ENCODE data around the gene ACOT7.
"Not testable (repeated sequence)": the region's sequence is repeated elsewhere in the genome, so short reads cannot be mapped to it uniquely, and the experiment has no call there.

ACOT7 gene

DNA sequence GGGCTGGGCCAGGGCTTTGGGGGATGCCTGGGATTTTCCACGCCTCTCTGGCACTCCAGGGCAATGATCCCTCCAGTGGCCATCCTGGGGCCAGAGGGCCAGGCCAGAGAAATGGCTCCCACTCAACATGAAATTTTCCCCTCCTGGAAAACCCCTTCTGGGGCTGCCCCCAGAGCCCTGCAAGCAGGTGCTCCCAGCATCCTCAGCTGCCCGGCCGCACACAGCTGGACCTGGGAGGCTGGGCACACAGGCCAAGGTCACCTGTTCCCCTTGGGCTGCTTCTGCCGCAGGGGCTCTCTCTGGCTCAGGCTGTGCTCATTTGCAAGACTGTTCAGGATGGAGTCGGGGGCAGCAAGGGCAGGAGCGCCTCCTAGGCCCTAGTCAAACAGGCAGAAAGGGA, 34.9 kb upstream of the ACOT7 start:
- H4K91ac ChIP-seq (ENCODE audit: low read depth, low read length, poor library complexity); H2BK120ac ChIP-seq (ENCODE audit: low read depth, low read length); H3K14ac ChIP-seq (ENCODE audit: low read length); H3K9me3 ChIP-seq (replicated peaks in 1 of 2; ENCODE audit: control insufficient read depth in 2 of 2, insufficient read depth in 1 of 2, low read depth in 1 of 2, low read length in 2 of 2); H3K4me3 ChIP-seq (ENCODE audit: low read length in 2 of 2); H2BK5ac ChIP-seq (ENCODE audit: low read length); DNase-seq (ENCODE audit: low spot score); H3K79me1 ChIP-seq (ENCODE audit: low read depth, low read length); H3K9ac ChIP-seq (ENCODE audit: low read depth, low read length, poor library complexity); H2AK5ac ChIP-seq (ENCODE audit: low read depth, low read length); H3K36me3 ChIP-seq (replicated peaks in 1 of 2; ENCODE audit: control insufficient read depth in 2 of 2, insufficient read depth in 2 of 2, low read length in 2 of 2); H2BK12ac ChIP-seq (ENCODE audit: low read length); H3K27ac ChIP-seq (replicated peaks; ENCODE audit: low read length); H4K8ac ChIP-seq (ENCODE audit: low read depth, low read length); H3K23ac ChIP-seq (ENCODE audit: low read depth, low read length, poor library complexity); H2BK15ac ChIP-seq (ENCODE audit: low read length); H2AFZ ChIP-seq (ENCODE audit: low read length); H3K4me2 ChIP-seq (ENCODE audit: insufficient read depth, low read length, poor library complexity, severe bottlenecking); H3K18ac ChIP-seq (ENCODE audit: low read length); H3K4ac ChIP-seq (ENCODE audit: low read length): not testable (repeated sequence)
- WGBS, 2 donors (ENCODE audit: extremely low coverage in 2 of 2, insufficient read length in 2 of 2, insufficient replicate concordance in 1 of 2) = no CpG with 5 or more reads among the region's 6 CpGs
- Histone ChIP-seq H3K4me1 (ENCODE audit: control insufficient read depth in 2 of 2, insufficient read depth in 1 of 2, low read depth in 1 of 2, low read length in 2 of 2) (peaks cover 5 to 12% of the 10 kb centered on the region in 2 donors), H3K27me3 (ENCODE audit: control insufficient read depth in 3 of 3, insufficient read depth in 3 of 3, low read depth in 1 of 3, low read length in 3 of 3) (peaks cover 19 to 72% (median 34%) of the 10 kb centered on the region in 3 experiments)

DNA sequence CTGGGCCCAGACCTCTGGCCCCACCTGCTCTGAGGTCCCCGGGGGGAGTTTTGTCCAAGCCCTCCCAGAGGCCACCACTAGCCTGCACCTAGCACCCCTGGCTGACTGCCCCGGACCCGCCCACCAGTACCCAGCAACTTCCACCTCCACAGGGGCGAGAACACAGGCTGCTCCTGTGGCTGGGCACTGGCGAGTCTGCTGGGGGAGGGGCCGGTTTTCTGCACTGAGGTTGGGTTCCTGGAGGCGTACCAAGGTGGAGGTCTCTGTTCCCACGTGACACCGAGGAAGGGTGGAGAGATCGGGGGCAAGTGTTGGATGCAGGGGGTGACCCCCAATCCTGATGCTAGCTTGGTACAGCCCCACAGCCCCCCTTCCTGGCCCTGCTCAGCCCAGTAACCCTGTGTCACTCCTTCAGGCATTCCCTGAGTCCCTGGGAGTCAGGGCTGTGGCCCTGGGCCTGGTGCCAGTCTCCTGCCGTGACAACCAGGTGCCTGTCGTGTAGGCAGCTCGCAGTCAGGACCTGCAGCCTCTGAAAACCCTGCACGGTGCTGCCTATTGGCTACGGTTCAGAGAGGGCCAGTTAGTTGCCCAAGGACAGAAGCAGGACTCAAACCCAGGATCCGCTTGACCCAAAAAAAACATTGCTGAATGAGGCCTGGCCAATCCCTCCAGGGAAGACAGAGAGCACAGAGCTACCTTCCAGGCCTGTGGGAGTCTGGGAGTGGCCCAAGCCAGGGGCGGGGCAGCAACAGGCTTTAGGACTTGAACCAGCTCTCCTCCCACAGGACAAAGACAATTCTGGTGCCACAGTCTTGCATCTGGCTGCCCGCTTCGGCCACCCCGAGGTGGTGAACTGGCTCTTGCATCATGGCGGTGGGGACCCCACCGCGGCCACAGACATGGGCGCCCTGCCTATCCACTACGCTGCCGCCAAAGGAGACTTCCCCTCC, 34.1 kb upstream of the ACOT7 start:
- no peaks in the 10 kb centered on the region for H3K36me3 ChIP-seq (replicated peaks in 1 of 2; ENCODE audit: control insufficient read depth in 2 of 2, insufficient read depth in 2 of 2, low read length in 2 of 2)
- peak overlapping the region; percentile 65 for H2BK12ac ChIP-seq (ENCODE audit: low read length)
- H3K9ac ChIP-seq (ENCODE audit: low read depth, low read length, poor library complexity) = peak overlapping the region; percentile 15
- no peak overlapping the region for H2AFZ ChIP-seq (ENCODE audit: low read length)
- peaks cover 21 to 80% (median 42%) of the 10 kb centered on the region in 3 experiments for H3K27me3 ChIP-seq (ENCODE audit: control insufficient read depth in 3 of 3, insufficient read depth in 3 of 3, low read depth in 1 of 3, low read length in 3 of 3)
- no peak overlapping the region for H4K8ac ChIP-seq (ENCODE audit: low read depth, low read length)
- H3K27ac ChIP-seq (replicated peaks; ENCODE audit: low read length) = no peak overlapping the region
- no peak overlapping the region for H2BK120ac ChIP-seq (ENCODE audit: low read depth, low read length)
- H2BK5ac ChIP-seq (ENCODE audit: low read length) = no peak overlapping the region
- peak overlapping the region; percentile 68 for H3K4ac ChIP-seq (ENCODE audit: low read length)
- peak overlapping the region; percentile 75 for H3K14ac ChIP-seq (ENCODE audit: low read length)
- peak overlapping the region; percentile 74 for H3K18ac ChIP-seq (ENCODE audit: low read length)
- peaks cover 2% of the 10 kb centered on the region for H3K79me1 ChIP-seq (ENCODE audit: low read depth, low read length)
- no peaks in the 10 kb centered on the region for H3K9me3 ChIP-seq (replicated peaks in 1 of 2; ENCODE audit: control insufficient read depth in 2 of 2, insufficient read depth in 1 of 2, low read depth in 1 of 2, low read length in 2 of 2)
- peak overlapping the region; percentile 62 for H3K23ac ChIP-seq (ENCODE audit: low read depth, low read length, poor library complexity)
- H2AK5ac ChIP-seq (ENCODE audit: low read depth, low read length) = peak overlapping the region; percentile 95
- DNase-seq (ENCODE audit: low spot score) = no peak
- peaks cover 5 to 12% of the 10 kb centered on the region in 2 donors for H3K4me1 ChIP-seq (ENCODE audit: control insufficient read depth in 2 of 2, insufficient read depth in 1 of 2, low read depth in 1 of 2, low read length in 2 of 2)
- peak overlapping the region; percentile 97 for H2BK15ac ChIP-seq (ENCODE audit: low read length)
- H3K4me2 ChIP-seq (ENCODE audit: insufficient read depth, low read length, poor library complexity, severe bottlenecking) = no peak overlapping the region
- no peak overlapping the region for H4K91ac ChIP-seq (ENCODE audit: low read depth, low read length, poor library complexity)
- H3K4me3 ChIP-seq (ENCODE audit: low read length in 2 of 2) = no peak overlapping the region
- no CpG with 5 or more reads among the region's 26 CpGs for WGBS, 2 donors (ENCODE audit: extremely low coverage in 2 of 2, insufficient read length in 2 of 2, insufficient replicate concordance in 1 of 2)

DNA sequence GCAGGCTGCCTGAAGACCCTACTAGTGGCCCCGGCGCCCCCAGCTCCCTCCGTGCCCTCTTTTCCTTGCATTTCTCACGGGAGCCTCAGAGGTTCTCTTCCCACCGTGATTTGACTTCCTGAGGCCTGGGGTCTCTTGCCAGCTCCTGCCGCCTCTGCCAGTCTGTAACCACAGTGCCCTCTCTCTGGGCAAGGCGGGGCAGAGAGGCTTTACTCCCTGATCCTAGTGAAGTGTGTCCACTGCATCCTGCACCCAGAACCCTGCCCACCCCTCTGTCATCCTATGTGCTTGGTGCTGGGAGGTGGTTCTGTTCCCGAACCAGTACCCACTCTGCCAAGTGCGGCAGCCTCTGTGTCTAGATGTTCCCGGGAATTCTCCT, 33.4 kb upstream of the ACOT7 start:
- peak overlapping the region; percentile 22 for H3K18ac ChIP-seq (ENCODE audit: low read length)
- WGBS, 2 donors (ENCODE audit: extremely low coverage in 2 of 2, insufficient read length in 2 of 2, insufficient replicate concordance in 1 of 2) = no CpG with 5 or more reads among the region's 10 CpGs
- H3K4ac ChIP-seq (ENCODE audit: low read length) = no peak overlapping the region
- no peak overlapping the region for H3K9ac ChIP-seq (ENCODE audit: low read depth, low read length, poor library complexity)
- H3K27ac ChIP-seq (replicated peaks; ENCODE audit: low read length) = no peak overlapping the region
- H3K79me1 ChIP-seq (ENCODE audit: low read depth, low read length) = peaks cover 2% of the 10 kb centered on the region
- no peak for DNase-seq (ENCODE audit: low spot score)
- H3K4me2 ChIP-seq (ENCODE audit: insufficient read depth, low read length, poor library complexity, severe bottlenecking) = no peak overlapping the region
- peaks cover 5 to 12% of the 10 kb centered on the region in 2 donors for H3K4me1 ChIP-seq (ENCODE audit: control insufficient read depth in 2 of 2, insufficient read depth in 1 of 2, low read depth in 1 of 2, low read length in 2 of 2)
- no peak overlapping the region for H2BK120ac ChIP-seq (ENCODE audit: low read depth, low read length)
- H2AK5ac ChIP-seq (ENCODE audit: low read depth, low read length) = peak overlapping the region; percentile 95
- peaks cover 21 to 83% (median 44%) of the 10 kb centered on the region in 3 experiments for H3K27me3 ChIP-seq (ENCODE audit: control insufficient read depth in 3 of 3, insufficient read depth in 3 of 3, low read depth in 1 of 3, low read length in 3 of 3)
- no peak overlapping the region for H3K14ac ChIP-seq (ENCODE audit: low read length)
- no peak overlapping the region for H2BK15ac ChIP-seq (ENCODE audit: low read length)
- no peak overlapping the region for H4K8ac ChIP-seq (ENCODE audit: low read depth, low read length)
- H2BK5ac ChIP-seq (ENCODE audit: low read length) = no peak overlapping the region
- H3K23ac ChIP-seq (ENCODE audit: low read depth, low read length, poor library complexity) = no peak overlapping the region
- H4K91ac ChIP-seq (ENCODE audit: low read depth, low read length, poor library complexity) = no peak overlapping the region
- H3K4me3 ChIP-seq (ENCODE audit: low read length in 2 of 2) = no peak overlapping the region
- no peak overlapping the region for H2AFZ ChIP-seq (ENCODE audit: low read length)
- H3K9me3 ChIP-seq (replicated peaks in 1 of 2; ENCODE audit: control insufficient read depth in 2 of 2, insufficient read depth in 1 of 2, low read depth in 1 of 2, low read length in 2 of 2) = no peaks in the 10 kb centered on the region
- H3K36me3 ChIP-seq (replicated peaks in 1 of 2; ENCODE audit: control insufficient read depth in 2 of 2, insufficient read depth in 2 of 2, low read length in 2 of 2) = no peaks in the 10 kb centered on the region
- no peak overlapping the region for H2BK12ac ChIP-seq (ENCODE audit: low read length)

DNA sequence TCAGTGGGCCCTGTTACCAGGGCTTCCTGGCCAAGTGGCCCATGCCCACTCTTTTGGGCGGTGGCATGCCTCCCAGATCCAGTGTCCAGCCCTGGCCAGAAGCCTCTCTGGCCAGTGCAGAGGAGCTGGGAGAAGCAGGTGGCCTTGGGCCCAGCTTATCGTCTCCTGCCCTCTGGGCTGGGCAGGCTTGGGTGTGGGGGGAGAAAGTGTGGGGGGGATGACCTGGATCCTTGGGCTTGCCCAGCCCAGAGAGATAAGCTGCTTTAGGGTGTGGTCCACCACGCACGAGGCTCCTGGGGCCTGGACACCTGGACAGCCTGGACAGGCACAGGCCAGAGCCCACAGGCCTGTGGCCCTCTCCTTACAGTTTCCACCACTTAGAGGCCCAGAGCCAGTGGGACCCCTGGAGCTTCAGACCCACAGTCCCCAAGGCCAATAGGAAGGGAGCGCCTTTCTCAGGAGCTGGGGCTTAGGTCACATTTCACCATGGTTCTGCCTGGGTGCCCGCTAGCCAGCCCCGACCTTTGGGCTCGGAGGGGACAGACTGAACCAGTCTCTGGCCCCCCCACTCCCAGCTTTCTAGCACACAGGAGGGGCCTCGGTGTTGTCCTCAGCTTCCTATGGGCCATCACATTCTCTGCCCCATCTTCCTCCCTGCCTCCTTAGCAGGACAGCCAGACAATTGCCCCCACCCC, 32.9 kb upstream of the ACOT7 start:
- peak overlapping the region; percentile 58 for H4K8ac ChIP-seq (ENCODE audit: low read depth, low read length)
- H3K14ac ChIP-seq (ENCODE audit: low read length) = no peak overlapping the region
- peak overlapping the region; percentile 10 for H2AK5ac ChIP-seq (ENCODE audit: low read depth, low read length)
- H3K27me3 ChIP-seq (ENCODE audit: control insufficient read depth in 3 of 3, insufficient read depth in 3 of 3, low read depth in 1 of 3, low read length in 3 of 3) = peaks cover 23 to 83% (median 49%) of the 10 kb centered on the region in 3 experiments
- no peak overlapping the region for H3K4me3 ChIP-seq (ENCODE audit: low read length in 2 of 2)
- peaks cover 2% of the 10 kb centered on the region for H3K79me1 ChIP-seq (ENCODE audit: low read depth, low read length)
- no peak overlapping the region for H2AFZ ChIP-seq (ENCODE audit: low read length)
- peak overlapping the region; percentile 22 for H3K18ac ChIP-seq (ENCODE audit: low read length)
- peak overlapping the region; percentile 29 for H3K23ac ChIP-seq (ENCODE audit: low read depth, low read length, poor library complexity)
- no peak overlapping the region for H3K27ac ChIP-seq (replicated peaks; ENCODE audit: low read length)
- no peak overlapping the region for H4K91ac ChIP-seq (ENCODE audit: low read depth, low read length, poor library complexity)
- no peak overlapping the region for H2BK5ac ChIP-seq (ENCODE audit: low read length)
- H3K4me2 ChIP-seq (ENCODE audit: insufficient read depth, low read length, poor library complexity, severe bottlenecking) = no peak overlapping the region
- WGBS, 2 donors (ENCODE audit: extremely low coverage in 2 of 2, insufficient read length in 2 of 2, insufficient replicate concordance in 1 of 2) = no CpG with 5 or more reads among the region's 9 CpGs
- no peak overlapping the region for H3K9ac ChIP-seq (ENCODE audit: low read depth, low read length, poor library complexity)
- peaks cover 5 to 12% of the 10 kb centered on the region in 2 donors for H3K4me1 ChIP-seq (ENCODE audit: control insufficient read depth in 2 of 2, insufficient read depth in 1 of 2, low read depth in 1 of 2, low read length in 2 of 2)
- H2BK15ac ChIP-seq (ENCODE audit: low read length) = no peak overlapping the region
- no peak overlapping the region for H3K4ac ChIP-seq (ENCODE audit: low read length)
- no peaks in the 10 kb centered on the region for H3K36me3 ChIP-seq (replicated peaks in 1 of 2; ENCODE audit: control insufficient read depth in 2 of 2, insufficient read depth in 2 of 2, low read length in 2 of 2)
- H2BK120ac ChIP-seq (ENCODE audit: low read depth, low read length) = no peak overlapping the region
- H3K9me3 ChIP-seq (replicated peaks in 1 of 2; ENCODE audit: control insufficient read depth in 2 of 2, insufficient read depth in 1 of 2, low read depth in 1 of 2, low read length in 2 of 2) = no peaks in the 10 kb centered on the region
- DNase-seq (ENCODE audit: low spot score) = no peak
- H2BK12ac ChIP-seq (ENCODE audit: low read length) = no peak overlapping the region

Data from neuronal stem cell (in vitro differentiated cells).